Measurements from ENCODE around the gene TMEM86B. TPM values are rescaled to one million over a fixed set of nuclear protein-coding genes. Genes with fewer than 3 reads are reported as not detected.
"Not testable (repeated sequence)": the region's sequence is repeated elsewhere in the genome, so short reads cannot be mapped to it uniquely, and the experiment has no call there.

Gene TMEM86B
- total RNA-seq, 1 donor from 2014 or later: 5.8 TPM

DNA sequence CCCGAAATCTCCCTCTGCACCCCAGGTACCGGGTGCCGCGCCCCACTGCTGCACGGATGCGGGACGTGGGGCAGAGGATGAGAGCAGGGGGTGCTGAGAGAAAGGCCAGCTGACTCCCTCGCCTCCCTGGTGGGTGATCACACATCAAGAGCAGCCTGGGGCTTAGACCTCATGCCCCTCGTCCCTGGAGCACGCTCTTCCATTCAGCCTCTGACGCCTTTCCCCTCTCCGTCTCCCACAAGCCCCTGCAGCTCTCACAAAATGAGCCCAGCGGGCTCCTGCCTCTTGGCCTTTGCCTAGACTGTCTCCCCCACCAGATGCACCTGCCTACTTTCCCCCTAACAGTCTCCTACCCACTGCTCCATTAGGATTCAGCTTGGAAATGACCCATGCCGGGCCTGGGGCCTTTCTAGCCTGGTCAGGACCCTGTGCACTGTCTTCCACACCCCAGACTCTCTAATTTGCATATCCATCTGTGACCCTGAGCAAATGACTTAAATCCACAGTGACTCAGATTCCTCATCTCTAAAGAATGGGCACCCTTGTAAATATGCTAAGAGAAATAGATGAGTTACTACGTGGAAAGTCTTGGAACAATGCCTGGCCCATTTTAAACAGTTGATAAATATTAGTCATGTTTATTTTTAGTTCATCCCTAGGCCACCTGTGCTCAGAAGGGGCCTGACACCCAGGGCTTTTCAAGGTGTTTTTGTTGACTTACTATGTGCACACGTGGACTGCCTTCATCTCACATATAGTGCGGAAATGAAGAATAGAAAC, 18.7 kb downstream of the TMEM86B start:
- TF ChIP-seq, protein P1, sequence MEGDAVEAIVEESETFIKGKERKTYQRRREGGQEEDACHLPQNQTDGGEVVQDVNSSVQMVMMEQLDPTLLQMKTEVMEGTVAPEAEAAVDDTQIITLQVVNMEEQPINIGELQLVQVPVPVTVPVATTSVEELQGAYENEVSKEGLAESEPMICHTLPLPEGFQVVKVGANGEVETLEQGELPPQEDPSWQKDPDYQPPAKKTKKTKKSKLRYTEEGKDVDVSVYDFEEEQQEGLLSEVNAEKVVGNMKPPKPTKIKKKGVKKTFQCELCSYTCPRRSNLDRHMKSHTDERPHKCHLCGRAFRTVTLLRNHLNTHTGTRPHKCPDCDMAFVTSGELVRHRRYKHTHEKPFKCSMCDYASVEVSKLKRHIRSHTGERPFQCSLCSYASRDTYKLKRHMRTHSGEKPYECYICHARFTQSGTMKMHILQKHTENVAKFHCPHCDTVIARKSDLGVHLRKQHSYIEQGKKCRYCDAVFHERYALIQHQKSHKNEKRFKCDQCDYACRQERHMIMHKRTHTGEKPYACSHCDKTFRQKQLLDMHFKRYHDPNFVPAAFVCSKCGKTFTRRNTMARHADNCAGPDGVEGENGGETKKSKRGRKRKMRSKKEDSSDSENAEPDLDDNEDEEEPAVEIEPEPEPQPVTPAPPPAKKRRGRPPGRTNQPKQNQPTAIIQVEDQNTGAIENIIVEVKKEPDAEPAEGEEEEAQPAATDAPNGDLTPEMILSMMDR (conservative IDR thresholded peaks at IDR 0.05): no peak
- Mint-ChIP-seq H3K9me3 (peaks cover 6% of the 10 kb centered on the region), H3K4me3 (no peak overlapping the region), H3K27ac (ENCODE audit: unreplicated experiment) (no peak overlapping the region), H3K36me3 (ENCODE audit: low read depth) (no peaks in the 10 kb centered on the region), H3K27me3 (ENCODE audit: low read depth) (peaks cover 10% of the 10 kb centered on the region), H3K4me1 (peaks cover 20% of the 10 kb centered on the region)
- no peak for DNase-seq (ENCODE audit: low read depth, low spot score)

DNA sequence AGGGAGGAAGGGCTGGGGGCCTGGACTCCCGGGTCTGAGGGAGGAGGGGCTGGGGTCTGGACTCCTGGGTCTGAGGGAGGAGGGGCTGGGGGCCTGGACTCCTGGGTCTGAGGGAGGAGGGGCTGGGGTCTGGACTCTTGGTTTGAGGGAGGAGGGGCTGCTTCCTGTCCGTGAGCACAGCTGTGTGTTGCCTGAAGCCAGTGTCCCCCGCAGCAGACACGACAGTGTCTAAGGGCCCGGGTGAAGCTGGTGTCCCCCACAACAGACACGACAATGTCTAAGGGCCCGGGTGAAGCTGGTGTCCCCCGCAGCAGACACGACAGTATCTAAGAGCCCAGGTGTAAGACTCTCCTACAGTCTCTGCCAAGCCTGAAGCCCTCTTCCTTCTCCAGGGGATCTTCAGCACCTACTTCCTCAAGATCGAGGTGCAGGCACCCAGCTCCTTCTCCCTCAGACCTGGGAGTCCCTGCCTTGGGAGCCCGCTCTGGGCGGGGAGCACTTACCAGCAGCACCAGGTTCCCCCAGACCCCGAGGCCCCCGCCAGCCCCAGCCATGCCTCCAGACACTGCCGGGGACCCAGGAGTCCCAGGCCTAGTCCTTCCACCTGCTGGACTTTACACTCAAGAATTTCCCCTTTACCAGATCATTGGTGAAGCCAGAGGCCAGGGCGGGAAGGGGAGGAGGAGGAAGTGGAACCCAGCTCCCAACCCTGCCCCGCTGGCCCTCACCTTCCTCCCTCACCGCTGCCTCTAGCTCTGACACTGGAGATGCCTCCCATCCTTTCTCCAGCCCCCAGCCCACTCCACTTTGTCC, 19.5 kb downstream of the TMEM86B start, which contains the start of gene PTPRH:
Gene PTPRH, minus strand, starts transcription at position 622 of the 813 bp plus-strand sequence. Its CDS starts 68 bp downstream, at position 554.
- Mint-ChIP-seq H3K9me3 (peaks cover 3% of the 10 kb centered on the region), H3K27ac (ENCODE audit: unreplicated experiment) (no peak within 1 kb of the TSS), H3K4me1 (peaks cover 20% of the 10 kb centered on the region), H3K4me3 (no peak within 1 kb of the TSS), H3K27me3 (ENCODE audit: low read depth) (peaks cover 13% of the 10 kb centered on the region), H3K36me3 (ENCODE audit: low read depth) (no peaks in the 10 kb centered on the region)
- TF ChIP-seq, protein P1 (conservative IDR thresholded peaks at IDR 0.05): no peak
- DNase-seq (ENCODE audit: low read depth, low spot score): no peak

DNA sequence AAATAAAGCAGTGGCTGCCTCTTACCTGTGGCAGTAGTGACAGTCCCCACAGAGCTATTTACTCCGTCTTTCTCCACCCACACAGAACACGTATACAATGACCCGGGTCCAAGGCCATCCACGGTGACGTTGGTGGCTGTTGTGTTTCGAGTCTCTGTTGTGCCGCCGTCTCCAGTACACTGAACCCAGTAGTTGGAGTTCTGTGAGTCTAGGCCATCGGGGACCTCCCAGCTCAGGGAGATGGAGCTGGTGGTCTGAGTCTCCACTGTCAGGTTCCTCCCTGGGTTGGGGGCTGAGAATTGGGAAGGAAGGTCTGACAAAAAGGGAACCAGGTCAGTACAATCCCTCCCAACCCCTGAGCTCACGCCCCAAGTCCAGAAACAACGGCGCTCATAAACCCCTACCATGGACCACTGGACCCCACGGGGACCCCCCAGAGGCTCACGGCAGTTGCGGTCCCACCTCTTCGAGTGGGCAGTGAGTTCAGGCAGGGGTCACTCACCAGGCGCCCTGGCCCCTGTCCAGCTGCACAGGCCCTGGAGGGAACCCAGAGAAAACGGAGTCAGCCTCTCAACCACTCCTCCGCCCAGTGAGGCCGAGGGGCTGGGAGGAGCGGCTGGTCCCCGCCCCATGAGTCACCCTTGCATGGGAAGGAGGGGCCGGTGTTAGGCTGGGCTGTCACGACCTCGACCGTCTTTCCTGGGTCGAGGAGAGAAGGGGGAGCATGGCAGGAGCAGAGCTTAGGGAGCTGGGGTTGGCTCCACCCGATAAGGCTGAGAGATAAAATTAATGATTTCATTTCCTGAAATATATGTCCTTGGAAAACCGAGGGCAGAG, 21.7 kb downstream of the TMEM86B start:
- no peaks in the 10 kb centered on the region for H3K36me3 Mint-ChIP-seq (ENCODE audit: low read depth)
- H3K4me3 Mint-ChIP-seq: peak overlapping the region; percentile 8
- H3K4me1 Mint-ChIP-seq: peaks cover 15% of the 10 kb centered on the region
- no peak overlapping the region for H3K27ac Mint-ChIP-seq (ENCODE audit: unreplicated experiment)
- peaks cover 21% of the 10 kb centered on the region for H3K27me3 Mint-ChIP-seq (ENCODE audit: low read depth)
- no peaks in the 10 kb centered on the region for H3K9me3 Mint-ChIP-seq
- DNase-seq (ENCODE audit: low read depth, low spot score): peak; percentile 60
- TF ChIP-seq, protein P1 (conservative IDR thresholded peaks at IDR 0.05): no peak

DNA sequence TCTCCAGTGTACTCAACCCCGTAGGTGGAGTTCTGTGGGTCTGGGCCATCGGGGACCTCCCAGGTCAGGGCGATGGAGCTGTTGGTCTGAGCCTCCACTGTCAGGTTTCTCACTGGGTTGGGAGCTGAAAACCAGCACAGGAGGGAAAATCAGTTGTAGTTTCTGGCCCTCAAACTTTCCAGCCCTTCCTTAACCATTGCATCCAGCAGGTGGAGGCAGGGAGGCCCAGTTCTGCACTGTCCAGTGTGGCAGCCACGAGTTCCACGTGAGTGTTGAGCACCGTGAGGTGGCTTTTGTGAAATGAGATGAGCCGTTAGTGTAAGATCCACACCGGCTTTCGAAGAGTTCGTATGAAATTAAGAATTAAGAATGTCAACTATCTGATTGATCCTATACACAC, 26.4 kb downstream of the TMEM86B start:
- TF ChIP-seq, protein P1 (conservative IDR thresholded peaks at IDR 0.05): peak; percentile 26
- H3K4me1 Mint-ChIP-seq, H3K9me3 Mint-ChIP-seq: not testable (repeated sequence)

DNA sequence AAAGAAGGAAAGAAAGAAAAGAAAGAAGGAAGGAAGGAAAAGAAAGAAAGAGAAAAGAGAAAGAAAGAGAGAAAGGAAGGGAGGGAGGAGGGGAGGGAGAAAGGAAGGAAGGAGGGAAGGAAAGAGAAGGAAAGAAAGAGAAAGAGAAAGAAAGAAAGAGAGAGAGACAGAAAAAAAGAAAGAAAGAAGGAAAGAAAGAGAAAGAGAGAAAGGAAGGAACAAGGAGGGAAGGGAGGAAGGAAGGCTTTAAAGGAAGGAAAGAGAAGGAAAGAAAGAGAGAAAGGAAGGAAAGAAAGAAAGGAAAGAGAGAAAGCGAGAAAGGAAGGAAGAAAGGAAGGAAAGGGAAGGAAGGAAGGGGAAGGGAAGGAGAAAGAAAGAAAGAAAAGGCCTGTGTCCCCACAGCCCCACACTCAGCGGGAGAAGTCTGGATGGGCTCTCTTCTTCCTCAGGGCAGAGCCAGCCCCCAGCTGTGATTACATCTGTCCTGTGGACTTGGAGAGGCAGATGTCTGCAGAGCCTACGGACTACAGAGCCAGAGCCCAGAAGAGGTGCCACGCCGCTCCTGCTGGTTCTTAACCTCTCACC, 28.9 kb downstream of the TMEM86B start:
- Mint-ChIP-seq H3K4me3 (no peak overlapping the region), H3K27ac (ENCODE audit: unreplicated experiment) (no peak overlapping the region), H3K4me1 (no peaks in the 10 kb centered on the region), H3K36me3 (ENCODE audit: low read depth) (no peaks in the 10 kb centered on the region), H3K9me3 (no peaks in the 10 kb centered on the region), H3K27me3 (ENCODE audit: low read depth) (peaks cover 32% of the 10 kb centered on the region)
- TF ChIP-seq, protein P1 (conservative IDR thresholded peaks at IDR 0.05): no peak
- DNase-seq (ENCODE audit: low read depth, low spot score): no peak

More for the DNA sequence above, 26.4 kb downstream of the TMEM86B start:
- H3K27me3 Mint-ChIP-seq (ENCODE audit: low read depth): peaks cover 38% of the 10 kb centered on the region
- H3K4me3 Mint-ChIP-seq; H3K27ac Mint-ChIP-seq (ENCODE audit: unreplicated experiment); DNase-seq (ENCODE audit: low read depth, low spot score); H3K36me3 Mint-ChIP-seq (ENCODE audit: low read depth): not testable (repeated sequence)
